ENCODE results near the gene SH3RF3.
"Not testable (repeated sequence)": the region's sequence is repeated elsewhere in the genome, so short reads cannot be mapped to it uniquely, and the experiment has no call there.

The SH3RF3 gene

DNA sequence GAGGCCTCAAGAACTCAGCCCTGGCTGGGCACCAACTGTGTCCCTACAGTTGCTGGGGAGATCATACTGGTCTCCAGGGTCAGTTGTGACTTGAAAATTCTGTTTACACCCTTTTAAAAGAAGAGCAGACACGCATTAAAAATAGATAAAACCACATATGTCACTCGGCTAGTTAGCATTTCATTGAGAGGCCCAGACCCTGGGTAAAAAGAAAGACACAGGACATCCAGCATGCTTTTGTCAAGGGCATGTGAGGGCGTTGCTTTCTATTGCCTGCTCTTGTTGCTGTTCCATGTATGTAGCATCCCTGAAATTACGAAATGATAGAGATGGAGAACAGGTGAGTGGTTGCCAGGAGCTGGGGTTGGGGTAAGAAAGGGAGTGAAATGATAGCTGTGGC, 390.5 kb downstream of the SH3RF3 start:
- no peak for DNase-seq

DNA sequence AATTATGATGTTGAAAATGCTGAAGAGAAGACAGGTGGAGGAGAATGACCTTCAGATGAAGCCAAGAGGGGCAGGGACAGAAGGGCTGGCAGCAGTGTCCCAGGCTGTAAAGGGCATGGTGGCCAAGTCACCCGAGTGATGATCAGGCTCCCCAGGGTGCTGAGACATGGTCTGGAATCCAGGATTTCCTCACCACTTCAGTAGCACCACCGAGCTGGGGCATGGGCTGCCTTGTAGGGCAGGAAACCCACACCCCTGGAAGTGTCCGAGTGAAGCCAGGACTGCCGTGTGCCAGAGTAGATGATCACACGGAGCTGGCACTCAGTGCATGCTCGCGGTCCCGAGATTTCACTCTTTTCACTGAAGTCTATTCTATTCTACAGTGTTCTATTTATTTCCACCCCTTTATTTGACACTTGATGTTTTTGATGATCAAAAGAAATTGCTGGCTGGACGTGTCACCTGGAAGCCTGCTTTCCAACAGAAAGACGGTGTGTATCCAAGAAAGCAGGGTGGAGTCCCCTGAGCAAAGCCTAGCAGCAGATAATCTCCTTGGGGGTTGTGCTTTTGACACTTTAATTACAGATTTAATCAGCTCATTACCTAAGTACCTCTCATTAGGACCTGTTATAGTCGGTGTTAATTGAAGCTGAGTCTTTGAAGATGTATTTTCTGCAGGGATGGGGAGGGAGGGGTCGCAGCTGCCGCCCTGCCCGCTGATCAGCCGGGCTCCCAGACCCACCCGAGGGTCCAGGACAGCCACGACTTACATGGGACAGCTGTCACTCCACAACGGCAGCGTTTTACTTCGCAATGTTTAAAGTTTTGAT, 392.4 kb downstream of the SH3RF3 start:
- DNase-seq, result no peak

DNA sequence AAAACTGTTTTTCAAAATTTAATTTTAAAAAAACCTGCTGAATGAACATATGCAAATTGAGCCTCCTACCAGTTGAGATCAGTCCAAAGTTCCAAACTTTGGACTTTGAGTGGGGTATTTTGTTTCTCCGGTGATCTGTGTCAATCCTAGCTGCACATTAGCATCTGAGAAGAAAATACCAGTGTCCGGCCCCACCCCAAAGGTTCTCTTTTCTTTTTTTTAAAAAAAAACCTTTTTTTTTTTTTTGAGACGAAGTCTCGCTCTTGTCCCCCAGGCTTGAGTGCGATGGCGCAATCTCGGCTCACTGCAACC, 393.0 kb downstream of the SH3RF3 start:
- DNase-seq, result no peak

DNA sequence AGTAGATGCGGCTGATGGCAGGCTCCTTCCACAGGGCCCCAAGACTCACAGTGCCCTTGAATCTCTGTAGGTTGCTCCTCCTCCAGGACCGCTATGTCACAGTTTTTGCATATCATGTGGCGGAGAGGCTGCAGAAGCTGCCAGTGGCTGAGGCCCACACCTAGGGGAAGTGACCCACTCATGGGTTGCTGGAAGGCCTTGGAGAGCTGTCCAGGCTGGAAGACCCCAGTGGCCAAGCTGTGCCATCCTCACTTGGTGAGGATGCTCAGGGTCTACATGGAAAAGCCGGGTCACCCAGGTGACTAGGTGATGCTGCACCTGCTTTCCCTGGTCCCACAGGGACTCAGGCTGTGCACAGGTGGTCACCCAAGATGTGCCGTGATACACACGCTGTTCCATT, 394.1 kb downstream of the SH3RF3 start:
- no peak for DNase-seq

DNA sequence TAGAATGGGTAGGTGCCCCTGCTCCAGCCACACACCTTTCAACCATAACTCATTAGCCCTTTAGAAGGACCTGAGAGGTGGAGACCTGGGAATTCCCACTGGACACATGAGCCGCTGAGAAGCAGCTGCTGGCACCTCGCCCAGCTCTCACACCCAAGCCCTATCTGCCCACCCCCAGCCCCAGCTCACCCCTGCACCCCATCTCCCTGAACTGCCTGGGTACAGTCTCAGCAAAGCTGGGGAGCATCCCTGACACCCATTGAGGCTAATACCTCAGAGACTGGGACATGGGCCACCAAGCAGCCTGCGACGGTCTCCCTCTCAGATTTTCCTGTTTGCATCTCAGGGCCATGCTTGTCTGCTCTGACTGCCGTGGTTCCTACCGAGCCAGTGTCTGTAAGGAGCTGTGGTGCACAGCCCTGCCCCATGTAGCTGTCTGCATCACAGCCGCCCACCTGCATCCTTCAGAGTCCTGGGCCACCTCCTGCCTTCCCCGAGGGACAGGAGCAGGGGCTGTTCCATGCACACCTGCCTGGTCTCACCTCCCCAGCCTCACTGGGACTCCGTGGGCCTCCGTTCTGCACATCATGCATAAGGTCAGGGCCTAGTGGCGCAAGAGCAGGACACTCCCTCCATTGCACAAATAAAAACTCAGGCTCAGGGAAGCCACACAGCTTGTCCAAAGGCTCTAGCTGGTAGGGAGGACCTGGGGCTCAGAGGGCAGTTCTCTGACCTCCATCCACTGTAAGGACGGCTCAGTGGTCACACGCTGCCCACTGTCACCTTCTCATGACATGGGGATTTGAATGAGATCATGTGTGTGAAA, 394.7 kb downstream of the SH3RF3 start:
- DNase-seq, result no peak

DNA sequence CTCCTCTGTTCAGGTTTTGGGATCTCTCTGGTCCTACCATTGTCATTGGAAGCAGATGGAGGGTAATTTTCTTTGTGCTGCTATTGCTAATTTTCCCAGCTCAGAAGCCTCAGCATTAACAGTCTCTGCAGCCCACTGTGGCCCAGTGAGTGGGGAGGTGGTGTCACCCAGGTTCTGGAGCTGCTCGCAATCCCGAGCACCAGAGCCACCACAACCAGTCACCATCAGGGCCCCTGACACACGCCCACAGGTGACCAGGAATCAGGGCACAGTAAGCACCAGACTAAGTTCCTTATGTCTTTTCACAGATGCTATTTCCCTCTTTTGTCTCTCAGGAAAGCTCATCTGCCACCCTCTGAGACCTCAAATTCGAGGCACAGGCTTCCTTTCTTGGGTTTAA, 396.8 kb downstream of the SH3RF3 start:
- DNase-seq, result no peak

DNA sequence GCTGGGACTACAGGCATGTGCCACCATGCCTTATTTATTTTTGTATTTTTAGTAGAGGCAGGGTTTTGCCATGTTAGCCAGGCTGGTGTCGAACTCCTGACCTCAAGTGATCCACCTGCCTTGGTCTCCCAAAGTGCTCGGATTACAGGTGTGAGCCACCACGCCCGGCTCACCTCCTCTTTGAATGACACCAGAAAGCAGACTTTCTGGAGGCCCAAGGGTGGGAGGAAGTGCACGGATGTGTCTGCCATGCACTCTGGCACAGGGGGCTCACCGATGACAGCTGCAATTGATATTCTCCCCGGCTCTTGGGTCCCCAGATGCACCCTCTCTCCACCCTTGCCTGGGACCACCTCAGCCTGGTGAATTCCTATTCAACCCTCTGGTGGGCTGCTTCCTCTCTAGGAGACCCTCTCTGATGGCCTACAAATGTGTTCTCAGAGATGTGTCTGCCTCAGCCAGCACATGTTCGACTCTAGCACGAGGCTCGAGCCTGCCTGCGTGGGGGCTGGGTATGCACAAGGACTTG, 397.5 kb downstream of the SH3RF3 start:
- no peak for DNase-seq

DNA sequence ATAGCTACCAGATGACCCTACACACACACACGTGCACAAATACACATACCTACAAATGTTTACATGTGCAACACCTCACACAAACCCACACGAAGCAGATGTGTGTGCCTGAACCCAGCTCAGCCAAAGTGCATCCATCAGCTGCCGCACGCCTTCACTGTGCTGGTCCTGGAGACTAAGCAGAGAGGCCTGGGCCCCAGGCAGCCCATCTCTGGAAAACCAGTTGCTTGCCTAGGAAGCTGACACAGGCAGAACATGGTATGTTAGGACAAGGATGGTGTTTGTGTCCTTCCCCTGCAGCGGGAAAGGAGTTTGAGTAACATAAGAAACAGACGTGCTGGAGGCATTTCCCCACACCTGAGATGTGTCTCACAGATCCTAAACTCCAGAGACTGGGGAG, 398.1 kb downstream of the SH3RF3 start:
- DNase-seq, result no peak

DNA sequence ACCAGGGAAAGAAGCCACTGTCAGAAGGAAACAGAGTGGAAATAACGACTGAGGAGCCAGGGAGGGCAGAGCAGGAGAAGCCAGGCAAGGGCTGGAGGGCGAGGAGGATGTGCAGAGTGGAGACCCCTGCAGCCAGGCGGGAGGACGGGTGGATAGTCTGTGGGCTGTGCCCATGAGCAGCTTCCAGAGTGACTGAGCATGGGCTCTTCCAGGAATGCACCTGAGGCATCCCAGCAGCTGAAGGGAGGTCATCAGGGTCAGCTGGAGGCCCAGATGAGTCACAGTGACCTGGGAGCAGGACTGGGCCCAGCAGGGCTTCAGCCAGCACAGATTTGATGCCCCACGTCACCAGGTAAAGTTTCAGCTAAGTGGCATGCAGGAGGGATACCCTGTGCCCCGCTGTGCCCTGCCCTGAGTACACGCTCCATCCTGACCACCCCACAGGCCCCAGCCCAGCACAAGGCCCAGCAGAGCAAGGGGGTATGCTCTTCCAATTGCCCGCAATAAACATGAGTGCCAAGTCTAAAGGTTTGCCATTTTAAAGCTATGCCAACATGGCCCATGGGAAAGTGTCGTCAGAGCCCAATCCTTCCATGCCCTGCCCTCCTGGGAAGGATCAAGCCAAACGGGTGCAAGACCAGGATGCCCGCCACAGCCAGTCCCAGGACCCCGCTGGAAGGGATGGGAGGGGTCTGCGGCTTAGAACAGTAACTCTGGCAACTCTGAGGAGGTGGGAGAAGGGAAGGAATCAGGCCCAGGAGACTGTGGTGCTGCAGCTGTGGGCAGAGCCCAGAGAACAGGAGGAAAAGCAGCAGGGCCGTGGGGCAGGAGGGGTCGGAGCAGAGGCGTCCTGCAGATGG, 399.1 kb downstream of the SH3RF3 start:
- no peak for DNase-seq

DNA sequence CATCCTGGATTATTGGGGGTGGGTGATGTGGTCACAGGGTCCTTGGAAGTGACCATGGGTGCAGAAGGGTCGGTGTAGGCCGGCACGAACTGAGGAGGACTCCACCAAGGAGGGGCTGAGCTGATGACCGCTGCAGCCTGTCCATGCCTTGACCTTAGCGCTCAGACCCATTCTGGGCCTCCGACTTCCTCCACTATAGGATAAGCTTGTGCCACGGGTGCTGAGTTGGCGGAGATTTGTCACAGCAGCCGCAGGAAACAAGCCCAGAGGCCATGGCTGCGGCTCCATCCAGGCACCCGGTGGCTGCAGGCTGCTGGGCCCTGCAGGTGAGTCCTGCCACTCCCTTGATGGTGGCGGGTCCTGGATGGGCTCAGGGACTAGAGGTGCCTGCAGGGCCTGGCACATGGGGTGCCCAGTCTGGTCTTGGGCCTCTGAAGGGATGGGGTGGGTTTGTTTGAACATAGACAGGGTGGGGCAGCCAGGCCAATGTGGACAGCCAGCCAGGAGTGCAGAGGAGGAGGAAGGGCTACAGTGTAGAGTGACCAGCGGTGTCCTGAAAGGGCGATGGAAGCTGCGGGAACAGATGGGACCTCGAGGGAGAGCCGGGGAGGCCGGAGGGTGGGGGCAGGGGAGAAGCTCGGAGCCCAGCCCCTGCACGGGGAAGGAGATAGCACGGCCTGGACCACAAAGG, 400.0 kb downstream of the SH3RF3 start:
- no peak for DNase-seq

DNA sequence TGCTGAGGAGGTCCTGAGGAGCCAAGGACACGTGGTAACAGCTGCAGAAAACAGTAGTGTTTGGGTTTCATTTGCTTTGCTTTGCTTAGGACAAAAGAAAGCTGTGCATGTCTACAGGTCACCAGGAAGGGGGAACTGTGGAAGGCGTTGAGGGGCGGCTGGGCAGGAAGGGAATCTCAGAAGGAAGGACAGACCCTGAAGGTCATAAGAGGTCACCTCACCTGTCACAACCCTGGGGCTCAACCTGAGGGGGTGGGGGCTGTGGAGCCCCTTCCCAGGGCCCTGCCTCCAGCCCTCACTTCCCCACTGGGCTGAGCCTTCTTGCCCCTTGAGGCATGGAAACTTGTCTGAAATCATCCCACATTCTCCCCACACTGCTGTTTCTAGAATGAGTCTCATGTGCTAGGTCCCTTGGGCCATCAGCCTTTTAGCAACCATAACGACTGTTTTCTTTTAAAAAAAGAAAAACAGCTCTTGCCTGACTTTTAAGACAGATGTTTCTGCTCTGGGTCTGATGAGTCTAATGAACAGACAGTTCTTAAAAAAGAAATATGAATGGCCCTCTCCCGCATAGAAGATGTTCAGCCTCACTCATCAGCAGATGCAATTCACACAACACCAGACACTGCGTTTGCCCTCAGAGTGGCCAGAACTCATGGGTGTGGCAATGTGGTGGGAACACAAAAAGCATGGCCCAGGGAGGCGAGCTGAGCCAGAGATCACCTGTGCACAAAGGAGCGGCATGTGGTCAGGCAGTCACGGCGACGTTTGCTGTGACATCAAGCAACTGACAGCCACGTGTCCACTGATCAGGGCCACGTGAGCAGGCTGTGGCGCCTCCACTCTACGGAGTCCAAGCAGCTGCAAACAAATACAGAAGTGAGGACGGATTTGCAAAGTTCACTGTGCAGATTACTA, 400.8 kb downstream of the SH3RF3 start:
- DNase-seq, result no peak

DNA sequence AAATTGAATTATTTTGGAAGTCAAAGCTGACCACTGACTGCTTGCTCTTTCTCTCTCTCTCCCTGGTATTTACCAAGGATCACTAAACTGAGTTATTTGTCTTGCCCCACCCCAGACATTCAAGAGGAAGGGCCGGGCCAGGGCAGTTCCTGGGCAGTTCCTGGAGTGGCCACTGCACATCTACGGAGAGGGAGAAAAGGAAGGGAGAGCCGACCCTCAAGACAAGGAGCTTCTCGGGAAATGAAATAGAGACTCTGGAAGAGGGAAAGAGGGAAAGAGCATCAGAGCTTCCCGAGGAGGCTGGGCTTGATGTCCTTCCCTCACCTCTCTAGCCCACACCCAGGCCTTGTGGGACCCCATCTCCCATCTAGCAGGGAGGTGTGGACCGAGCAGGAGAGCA, 401.7 kb downstream of the SH3RF3 start:
- no peak for DNase-seq

DNA sequence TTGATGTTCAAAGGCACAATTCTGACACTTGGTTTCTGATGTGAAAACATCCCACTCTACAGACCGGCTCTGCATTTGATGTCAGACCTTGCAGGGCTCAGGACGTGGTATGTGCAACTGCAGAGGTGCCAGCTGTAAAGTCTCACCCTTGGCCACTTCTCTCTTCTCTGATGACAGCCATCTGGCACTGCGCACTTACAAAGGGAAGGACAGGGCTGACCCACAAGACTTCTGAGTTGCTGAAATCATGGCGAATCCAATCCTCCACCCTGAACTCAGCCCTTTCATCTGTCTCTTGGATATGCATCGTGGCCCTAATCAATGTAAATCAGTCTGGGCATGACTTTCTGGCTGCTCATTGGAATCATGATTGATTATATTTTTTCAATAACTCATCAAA, 402.2 kb downstream of the SH3RF3 start:
- no peak for DNase-seq

DNA sequence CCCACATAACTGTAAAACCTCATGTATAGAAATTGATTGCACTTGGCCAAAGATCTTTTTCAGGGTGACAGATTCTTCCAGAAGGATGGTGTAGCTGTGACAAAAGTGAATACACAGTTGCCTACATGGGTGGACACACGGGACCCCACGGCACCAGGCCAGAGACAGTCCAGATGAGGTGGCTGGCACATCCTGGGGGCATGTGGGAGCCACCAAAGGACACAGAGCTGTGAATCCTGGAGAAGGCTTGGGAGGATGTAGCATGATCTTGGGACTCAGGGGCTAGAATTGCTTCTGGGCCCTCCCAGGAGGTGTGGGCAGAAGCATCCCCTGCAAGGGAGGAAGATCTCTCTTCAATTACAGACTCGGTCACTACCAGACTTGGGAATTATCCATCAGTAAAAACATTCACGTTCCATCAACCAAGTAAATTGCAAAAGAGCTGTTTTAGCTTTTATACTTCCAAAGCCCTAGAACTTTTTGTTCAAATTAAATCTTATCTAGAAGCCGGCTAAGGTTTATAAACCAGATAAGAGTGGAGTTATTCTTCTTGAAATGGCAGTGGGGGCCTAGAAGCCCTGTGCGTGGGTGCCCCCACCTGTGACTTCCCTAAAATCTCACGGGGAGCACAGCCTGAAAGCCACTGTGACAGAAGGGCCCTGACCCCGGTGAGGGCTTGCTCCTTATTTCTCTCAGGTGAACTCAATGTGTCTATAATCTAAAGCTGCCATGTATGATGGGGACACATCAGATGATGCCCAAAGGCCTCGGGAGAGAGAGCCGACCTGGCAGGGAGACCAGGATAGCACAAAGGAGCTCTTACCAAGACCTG, 403.1 kb downstream of the SH3RF3 start:
- DNase-seq, result no peak

DNA sequence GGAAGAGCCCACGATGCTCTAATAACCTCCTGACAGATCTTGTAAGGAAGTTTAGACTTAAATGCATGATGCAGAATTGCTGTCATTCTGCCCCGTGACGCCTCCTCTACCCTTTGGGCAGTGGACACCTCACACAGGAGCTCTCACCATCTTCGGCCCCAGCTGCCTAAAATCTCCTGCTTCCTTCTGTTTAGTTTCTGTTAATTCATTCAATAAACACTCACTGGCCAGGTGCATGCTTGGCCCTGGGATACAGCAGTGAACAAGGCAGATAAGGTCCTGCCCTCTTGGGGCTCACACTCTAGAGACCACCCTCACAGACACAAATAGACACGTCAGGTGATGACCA, 403.7 kb downstream of the SH3RF3 start:
- DNase-seq, result no peak

DNA sequence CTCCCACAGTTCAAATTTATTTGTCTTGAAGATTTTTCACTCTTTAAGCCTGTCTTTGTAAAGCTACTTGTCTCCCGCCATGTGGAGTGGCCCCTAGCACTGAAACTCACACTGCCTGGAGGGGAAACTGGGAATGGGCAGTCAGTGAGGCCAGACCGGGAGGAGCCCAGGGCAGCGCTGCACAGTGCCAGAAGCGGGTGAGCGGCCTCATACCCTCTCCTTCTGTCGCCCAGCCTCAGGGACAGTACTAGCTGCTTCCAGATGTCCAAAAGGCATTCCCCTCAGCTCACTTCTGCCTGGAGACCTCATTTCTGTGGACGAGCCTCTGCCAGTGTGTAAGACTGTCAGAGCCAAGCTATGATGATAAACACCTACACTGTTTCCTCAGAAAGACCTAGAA, 404.8 kb downstream of the SH3RF3 start:
- no peak for DNase-seq

DNA sequence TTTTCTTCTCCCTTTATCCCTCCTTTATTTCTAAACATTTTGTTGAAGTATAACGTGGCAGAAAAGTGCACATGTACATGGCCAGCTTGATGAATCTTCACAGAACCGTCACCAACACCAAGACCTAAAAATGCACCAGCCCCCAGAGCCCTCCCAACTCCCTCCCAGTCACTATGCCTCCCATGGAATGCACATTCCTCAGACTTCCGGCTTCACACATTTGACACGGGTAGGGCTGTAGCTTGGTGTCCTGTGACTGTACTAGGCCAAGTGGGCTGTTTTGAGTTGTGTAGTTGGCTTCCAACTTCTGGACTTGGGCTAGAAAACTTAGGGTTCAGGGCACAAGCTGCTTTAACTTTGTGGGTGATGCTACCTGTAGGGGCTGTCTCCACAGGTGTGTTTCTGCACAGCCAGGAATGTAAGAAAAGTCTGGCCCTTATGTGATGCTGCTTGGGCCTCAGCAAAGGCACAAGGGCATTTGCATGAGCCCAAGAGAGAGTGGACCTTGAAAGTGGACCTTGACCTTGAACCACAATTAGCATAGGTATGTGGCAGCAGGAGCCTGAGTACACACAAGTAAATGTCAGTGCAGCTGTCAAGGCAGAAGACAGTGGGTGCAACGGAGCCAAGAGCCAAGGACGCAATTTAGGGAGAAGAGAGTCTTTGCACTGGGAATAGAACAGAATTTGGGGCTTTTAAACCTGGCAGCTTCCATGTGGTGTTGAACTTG, 406.4 kb downstream of the SH3RF3 start:
- no peak for DNase-seq

DNA sequence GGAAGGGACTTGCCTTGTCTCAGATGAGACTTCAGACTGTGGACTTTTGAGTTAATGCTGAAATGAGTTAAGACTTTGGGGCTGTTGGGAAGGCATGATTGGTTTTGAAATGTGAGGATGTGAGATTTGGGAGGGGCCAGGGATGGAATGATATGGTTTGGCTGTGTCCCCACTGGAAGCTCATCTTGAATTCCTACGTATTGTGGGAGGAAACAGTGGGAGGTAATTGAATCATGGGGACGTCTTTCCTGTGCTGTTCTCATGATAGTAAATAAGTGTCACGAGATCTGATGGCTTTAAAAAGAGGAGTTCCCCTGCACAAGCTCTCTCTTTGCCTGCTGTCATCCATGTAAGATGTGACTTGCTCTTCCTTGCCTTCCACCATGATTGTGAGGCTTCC, 407.6 kb downstream of the SH3RF3 start:
- not testable (repeated sequence) for DNase-seq

DNA sequence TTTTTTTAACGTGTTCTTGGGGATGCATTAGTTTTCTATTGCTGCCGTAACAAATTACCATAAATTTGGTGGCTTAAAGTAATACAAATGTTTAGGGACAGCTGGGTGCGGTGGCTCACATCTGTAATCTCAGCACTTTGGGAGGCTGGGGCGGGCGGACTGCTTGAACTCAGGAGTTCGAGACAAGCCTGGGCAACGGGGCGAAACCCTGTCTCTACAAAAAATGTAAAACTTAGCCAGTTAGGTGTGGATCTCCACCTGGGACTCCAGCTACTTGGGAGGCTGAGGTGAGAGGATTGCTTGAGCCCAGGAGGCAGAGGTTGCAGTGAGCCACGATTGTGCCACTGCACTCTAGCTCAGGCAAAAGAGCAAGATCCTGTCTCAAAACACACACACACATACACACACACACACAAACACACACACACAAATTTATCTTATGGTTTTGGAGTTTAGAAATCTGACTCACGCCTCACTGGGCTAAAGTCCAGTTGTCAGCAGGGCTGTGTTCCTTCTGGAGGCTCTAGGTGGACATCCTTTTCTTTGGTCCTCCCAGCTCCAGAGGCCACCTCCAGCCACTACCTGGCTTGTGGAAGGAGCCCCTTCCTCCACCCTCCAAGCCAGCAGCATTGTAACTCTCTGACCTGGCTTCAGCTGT, 408.7 kb downstream of the SH3RF3 start:
- no peak for DNase-seq

All from CD4-positive, alpha-beta T cell treated with Interferon gamma for 1 hour (primary cell).